SK-N-MC (cell line): Measurements from ENCODE around the gene SYCP2.

ENCODE experiments used
- DNase-seq: peaks from one replicate; pipeline ENCODE4 v3.0.0-alpha.2; 2011; ENCODE audit warnings: low read depth, low spot score
- H3K27ac ChIP-seq: fragments of 200-600 bp; sonication (generic); 2 replicates; pipeline ENCODE4 v1.5.1; 2016; ENCODE audit warnings: mixed run types
- H3K36me3 ChIP-seq: fragments of 200-600 bp; sonication (generic); 2 replicates; pipeline ENCODE4 v1.6.1; 2017; ENCODE audit warnings: antibody characterized with exemption, low read length, mixed read lengths; ENCODE audit not compliant: insufficient read depth
- H3K4me3 ChIP-seq: fragments of 200-600 bp; sonication (generic); 2 replicates; pipeline ENCODE4 v1.5.1; 2016
- H3K9ac ChIP-seq: fragments of 200-600 bp; sonication (generic); 2 replicates; pipeline ENCODE4 v1.8.0; 2017; ENCODE audit warnings: mixed run types, mixed read lengths; ENCODE audit not compliant: insufficient read length
- H3K9me3 ChIP-seq: fragments of 200-600 bp; sonication (generic); 2 replicates; pipeline ENCODE4 v1.6.1; 2017; ENCODE audit warnings: low read depth, mild to moderate bottlenecking, antibody characterized with exemption, low read length, moderate library complexity, mixed read lengths
- EZH2 ChIP-seq: fragments of 200-600 bp; sonication (generic); IDR thresholded peaks from one replicate; pipeline ENCODE4 v1.6.1; 2017; ENCODE audit warnings: antibody characterized with exemption
- FOXP2 ChIP-seq: optimal IDR thresholded peaks from 2 replicates; pipeline ENCODE3; 2011; ENCODE audit warnings: mild to moderate bottlenecking, moderate library complexity; ENCODE audit not compliant: insufficient read depth; ENCODE audit errors: extremely low read length, control extremely low read depth
- POLR2AphosphoS5 ChIP-seq: IDR thresholded peaks from 2 replicates; pipeline ENCODE4 v1.6.1; 2012; ENCODE audit warnings: mild to moderate bottlenecking, low read depth, low read length, borderline replicate concordance

The SYCP2 gene

DNA sequence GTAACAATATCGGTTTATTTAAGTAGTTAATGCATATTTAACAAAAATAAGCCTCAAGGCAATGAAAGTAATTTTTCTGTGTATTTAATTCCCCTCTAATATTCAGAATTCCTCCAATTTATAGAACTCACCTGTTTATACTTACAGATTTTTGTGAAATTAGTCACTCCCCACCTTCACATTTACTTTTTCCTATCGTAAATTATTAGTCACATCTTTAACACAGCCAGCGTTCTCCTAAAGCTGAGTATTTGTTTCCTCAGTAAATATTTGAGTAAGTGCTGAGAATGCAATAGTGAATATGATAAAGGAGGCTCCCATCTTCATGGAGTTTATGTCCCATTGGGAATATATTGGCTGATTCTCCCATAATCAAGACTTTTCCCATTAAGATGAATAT is 88.0 kb downstream of the SYCP2 start:
- Histone ChIP-seq H3K9me3 (no peaks in the 10 kb centered on the region), H3K36me3 (no peaks in the 10 kb centered on the region), H3K4me3 (no peak overlapping the region), H3K27ac (no peak overlapping the region), H3K9ac (no peak overlapping the region)
- TF ChIP-seq FOXP2 (no peak), POLR2AphosphoS5 (no peak)
- no peak for DNase-seq

DNA sequence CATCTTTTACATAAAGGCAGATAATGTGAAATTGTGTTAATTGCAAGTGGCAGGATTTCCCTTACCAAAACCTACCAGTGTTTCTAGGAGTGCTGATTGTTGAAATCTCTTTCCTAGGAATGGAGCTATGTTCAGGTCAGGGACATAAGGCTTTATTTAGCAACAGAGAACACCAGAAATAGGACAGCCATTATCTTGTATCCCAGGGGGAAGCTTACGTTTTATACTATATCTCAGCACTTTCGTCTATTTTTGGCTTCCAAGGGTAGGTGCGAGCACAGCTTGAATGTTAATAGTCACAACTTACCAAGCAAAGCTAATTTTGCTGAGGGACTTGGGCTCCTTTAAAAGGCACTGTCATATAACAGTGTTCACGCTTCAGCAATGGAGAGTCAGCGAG is 94.0 kb downstream of the SYCP2 start:
- DNase-seq, result no peak
- H3K9me3 ChIP-seq, result no peaks in the 10 kb centered on the region
- H3K9ac ChIP-seq, result no peak overlapping the region
- H3K4me3 ChIP-seq, result no peak overlapping the region
- no peak overlapping the region for H3K27ac ChIP-seq
- H3K36me3 ChIP-seq, result no peaks in the 10 kb centered on the region
- TF ChIP-seq FOXP2 (no peak), POLR2AphosphoS5 (no peak), EZH2 (no peak)

DNA sequence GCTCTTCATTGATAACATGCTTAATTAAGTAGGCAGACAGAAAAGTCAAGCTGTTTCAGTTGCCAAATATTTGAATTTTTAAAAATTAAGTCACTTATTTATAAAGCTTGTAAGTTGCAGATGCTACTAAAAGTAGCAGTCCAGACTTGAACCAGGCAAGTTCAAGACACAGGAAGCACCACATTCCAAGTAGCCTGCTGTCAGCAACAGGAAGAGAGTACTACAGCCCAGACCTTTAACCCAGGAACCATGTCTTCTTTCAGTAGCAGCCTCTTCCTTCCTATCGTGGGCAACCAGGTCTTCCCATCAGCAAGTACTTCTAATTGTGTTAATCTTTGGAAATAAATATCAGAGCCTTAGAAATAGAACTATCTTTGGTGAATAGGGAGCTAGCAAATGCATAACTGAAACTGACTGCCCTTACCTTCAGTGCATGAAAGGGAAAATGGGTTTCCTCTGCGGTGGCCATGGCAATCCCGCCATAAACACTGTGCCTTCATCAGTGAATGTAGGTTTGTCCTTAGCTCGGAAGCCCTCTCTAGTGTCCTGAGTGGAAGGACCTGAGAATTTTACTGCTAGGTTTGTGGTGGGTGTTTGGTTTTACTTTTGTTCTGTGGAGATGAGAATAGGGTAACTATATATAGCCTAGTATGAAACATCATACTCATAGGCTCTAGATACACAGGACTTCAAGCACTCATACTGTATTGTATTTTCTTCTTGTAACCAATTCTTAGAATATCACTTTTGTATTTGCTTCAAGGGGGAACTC is 95.6 kb downstream of the SYCP2 start:
- H3K36me3 ChIP-seq, result no peaks in the 10 kb centered on the region
- no peaks in the 10 kb centered on the region for H3K9me3 ChIP-seq
- no peak overlapping the region for H3K27ac ChIP-seq
- no peak for TF ChIP-seq EZH2
- no peak for TF ChIP-seq POLR2AphosphoS5
- TF ChIP-seq FOXP2, result no peak
- no peak overlapping the region for H3K9ac ChIP-seq
- DNase-seq, result no peak
- H3K4me3 ChIP-seq, result no peak overlapping the region

DNA sequence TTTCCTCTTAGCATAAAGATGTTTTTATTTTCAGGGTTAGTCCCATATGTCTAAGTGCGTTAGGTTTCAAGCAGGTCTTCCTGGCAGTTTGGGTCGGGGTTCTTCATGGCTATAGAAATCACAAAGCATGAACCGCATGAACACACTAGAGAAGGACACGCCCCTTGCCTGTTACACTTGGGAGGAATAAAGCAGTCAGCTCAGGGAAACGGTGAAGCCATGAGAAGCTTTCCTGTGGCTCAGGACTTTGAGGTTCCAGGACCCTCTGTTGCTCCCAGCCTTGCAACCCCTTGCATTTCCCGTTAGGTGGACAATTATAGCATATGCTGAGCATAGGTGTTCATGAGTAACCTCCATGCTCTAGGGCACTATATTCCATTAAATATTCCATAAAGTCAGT is 96.7 kb downstream of the SYCP2 start:
- DNase-seq, result no peak
- Histone ChIP-seq H3K4me3 (peak overlapping the region; percentile 71), H3K9me3 (no peaks in the 10 kb centered on the region), H3K27ac (no peak overlapping the region), H3K9ac (no peak overlapping the region), H3K36me3 (no peaks in the 10 kb centered on the region)
- TF ChIP-seq POLR2AphosphoS5 (no peak), EZH2 (no peak), FOXP2 (no peak)

DNA sequence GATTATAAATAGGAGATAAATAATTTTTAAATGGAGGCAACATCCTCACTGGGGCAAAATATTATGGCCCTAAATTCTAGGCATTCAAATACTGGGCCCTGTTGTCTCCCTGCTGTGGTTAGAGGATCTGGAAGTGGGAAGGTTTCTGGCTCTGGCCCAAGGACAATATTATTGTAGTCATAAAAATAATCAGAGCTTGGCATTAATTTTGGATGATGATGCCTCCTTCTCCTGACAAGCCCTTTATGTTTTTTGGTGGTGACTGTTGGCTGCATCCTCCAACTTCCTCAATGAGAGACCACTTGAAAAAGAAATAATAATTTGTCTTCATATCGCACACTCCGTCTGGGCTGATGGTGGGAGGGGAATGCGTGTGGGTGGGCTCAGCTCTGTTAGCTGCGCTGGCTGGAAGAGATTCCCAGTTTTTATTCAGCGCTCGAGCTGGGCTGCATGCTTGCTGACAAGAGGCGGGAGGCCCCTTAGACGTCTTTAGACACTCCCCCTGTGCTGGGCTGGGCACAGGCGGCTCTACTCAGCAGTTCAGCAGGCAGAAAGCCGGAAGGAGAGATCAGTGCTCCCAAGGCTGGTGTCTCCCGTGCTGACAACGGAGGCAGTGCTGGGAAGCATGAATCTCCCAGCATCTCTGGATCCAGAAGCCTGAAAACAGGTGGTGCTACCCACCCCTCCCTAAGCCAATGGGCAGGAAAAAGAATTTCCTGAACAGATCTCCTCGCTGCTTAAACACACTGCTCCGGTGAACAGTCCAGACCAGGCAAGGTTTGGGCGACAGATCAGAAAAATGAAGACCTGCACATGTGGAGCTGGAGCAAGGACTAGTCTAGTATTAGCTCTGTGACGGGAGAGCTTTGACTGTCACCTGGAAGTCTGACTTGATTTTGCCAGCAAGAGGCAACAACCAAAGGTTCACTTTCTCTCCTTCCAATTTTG is 97.7 kb downstream of the SYCP2 start:
- peak overlapping the region; percentile 71 for H3K4me3 ChIP-seq
- no peak overlapping the region for H3K9ac ChIP-seq
- H3K9me3 ChIP-seq, result no peaks in the 10 kb centered on the region
- DNase-seq, result peak; percentile 1
- no peak overlapping the region for H3K27ac ChIP-seq
- H3K36me3 ChIP-seq, result no peaks in the 10 kb centered on the region
- no peak for TF ChIP-seq EZH2
- TF ChIP-seq POLR2AphosphoS5, result no peak
- TF ChIP-seq FOXP2, result no peak

DNA sequence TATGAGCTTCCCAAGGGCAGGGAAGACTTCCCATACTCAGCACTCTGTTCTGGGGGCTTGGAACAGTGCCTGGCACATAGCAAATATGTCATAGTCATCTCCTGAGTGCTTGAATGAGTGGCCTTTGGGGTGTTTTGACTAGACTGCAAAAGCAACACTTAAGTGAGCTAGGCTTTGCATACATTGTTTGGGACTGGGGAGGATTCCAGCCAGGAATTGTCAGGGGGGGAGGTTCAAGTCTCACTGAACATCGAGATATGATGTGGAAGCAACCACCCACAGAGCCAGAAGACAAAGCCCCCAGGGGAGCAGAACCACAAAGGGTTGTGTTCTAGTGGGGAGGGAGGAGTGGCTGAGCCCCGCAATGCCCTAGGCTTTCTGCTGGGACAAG is 98.4 kb downstream of the SYCP2 start:
- H3K4me3 ChIP-seq, result no peak overlapping the region
- DNase-seq, result peak; percentile 0
- H3K27ac ChIP-seq, result no peak overlapping the region
- TF ChIP-seq FOXP2, result no peak
- no peak for TF ChIP-seq POLR2AphosphoS5
- TF ChIP-seq EZH2, result no peak
- H3K9me3 ChIP-seq, result no peaks in the 10 kb centered on the region
- H3K36me3 ChIP-seq, result no peaks in the 10 kb centered on the region
- H3K9ac ChIP-seq, result no peak overlapping the region

DNA sequence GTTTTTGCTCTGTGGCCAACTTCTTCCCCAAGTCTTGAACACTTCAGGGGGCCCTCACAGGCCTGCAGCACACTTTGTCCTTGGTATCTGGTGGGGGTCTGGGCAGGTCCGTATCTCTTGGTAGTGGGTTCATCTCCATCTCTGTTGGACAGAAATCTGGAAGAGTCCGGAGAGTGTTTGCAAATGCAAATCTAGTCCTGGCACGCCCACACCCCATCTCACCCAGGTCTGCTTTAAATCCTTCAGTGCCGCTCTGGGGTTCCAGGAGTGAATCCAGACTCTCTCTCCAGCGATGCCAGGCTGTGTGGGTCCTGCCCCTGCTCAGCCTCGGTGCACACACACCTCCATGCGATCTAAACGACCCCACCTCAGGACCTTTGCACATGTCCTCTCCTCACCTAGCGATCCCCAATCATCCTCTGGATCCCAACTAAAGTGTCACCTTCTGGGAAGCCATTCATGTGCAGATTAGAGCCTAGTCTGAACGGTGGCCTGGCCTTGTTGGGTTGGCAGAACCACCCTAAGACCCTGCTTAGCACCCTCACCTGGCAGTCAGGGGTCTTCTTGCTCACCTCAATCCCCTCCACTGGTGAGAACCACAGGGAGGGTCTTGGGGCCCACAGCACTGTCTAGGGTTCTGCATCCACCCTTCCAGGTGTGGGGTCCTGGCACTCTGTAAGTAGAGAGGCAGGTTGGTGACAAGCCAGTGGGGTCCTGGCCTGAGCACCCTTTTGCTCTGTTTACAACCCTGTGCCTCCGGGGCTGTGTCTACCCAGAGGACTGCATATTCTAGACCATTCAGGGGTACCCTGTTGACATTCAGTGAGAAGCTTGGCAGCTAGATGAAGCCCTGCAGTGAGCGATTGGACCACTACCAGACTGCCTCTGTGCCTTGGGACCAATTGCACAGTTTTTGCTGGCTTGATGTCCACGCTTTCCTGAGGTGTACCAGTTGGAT is 100.8 kb downstream of the SYCP2 start:
- H3K27ac ChIP-seq, result no peak overlapping the region
- DNase-seq, result no peak
- no peak overlapping the region for H3K9ac ChIP-seq
- H3K4me3 ChIP-seq, result no peak overlapping the region
- no peak for TF ChIP-seq FOXP2
- no peak for TF ChIP-seq EZH2
- TF ChIP-seq POLR2AphosphoS5, result no peak
- H3K36me3 ChIP-seq, result no peaks in the 10 kb centered on the region
- no peaks in the 10 kb centered on the region for H3K9me3 ChIP-seq

DNA sequence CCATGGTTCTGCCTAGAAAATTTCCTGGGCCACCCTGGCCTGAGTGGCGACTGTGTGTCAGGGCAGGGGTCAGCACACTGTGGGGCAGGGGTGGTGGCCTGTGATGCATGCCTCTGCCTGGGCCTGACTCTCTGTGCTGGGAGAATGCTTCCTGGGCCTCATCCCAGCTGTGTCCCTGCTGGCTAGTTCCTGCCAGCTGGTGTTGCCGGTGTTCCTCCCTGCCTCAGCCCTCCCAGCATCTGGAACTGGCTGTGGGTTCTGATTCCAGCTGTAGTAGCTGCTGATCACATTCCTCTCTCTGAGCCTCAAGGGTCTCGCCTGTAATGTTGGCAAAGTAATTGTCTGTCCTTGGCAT is 101.5 kb downstream of the SYCP2 start:
- Histone ChIP-seq H3K36me3 (no peaks in the 10 kb centered on the region), H3K4me3 (no peak overlapping the region), H3K9ac (no peak overlapping the region), H3K9me3 (no peaks in the 10 kb centered on the region), H3K27ac (no peak overlapping the region)
- TF ChIP-seq FOXP2 (no peak), POLR2AphosphoS5 (no peak), EZH2 (no peak)
- no peak for DNase-seq
